PFSK-1 (cell line): ENCODE data around the gene TBX1.

Source experiments
- FOXP2 ChIP-seq: optimal IDR thresholded peaks from 2 replicates; pipeline ENCODE3; 2011; ENCODE audit warnings: borderline replicate concordance, control low read depth, inconsistent platforms; ENCODE audit not compliant: insufficient read depth; ENCODE audit errors: extremely low read length, extremely low read depth
- POLR2AphosphoS5 ChIP-seq: IDR thresholded peaks from 2 replicates; pipeline ENCODE4 v1.6.1; 2012; ENCODE audit warnings: low read depth, mild to moderate bottlenecking, control low read depth, low read length, moderate library complexity
- SIN3A ChIP-seq: IDR thresholded peaks from 2 replicates; pipeline ENCODE4 v1.6.1; 2012; ENCODE audit warnings: mild to moderate bottlenecking, low read length, moderate library complexity, borderline replicate concordance; ENCODE audit not compliant: insufficient read depth
- TAF1 ChIP-seq: IDR thresholded peaks from 2 replicates; pipeline ENCODE4 v1.6.1; 2012; ENCODE audit warnings: low read length, control low read depth, borderline replicate concordance; ENCODE audit not compliant: insufficient read depth
- TF ChIP-seq, protein P1 (sequence below), 2 experiments: IDR thresholded peaks; 2 replicates each; pipeline versions ENCODE4 v1.6.1 to v1.8.0; 2011 to 2012; ENCODE audit warnings: low read depth in 2 of 2, low read length in 2 of 2, control low read depth in 1 of 2, inconsistent platforms in 1 of 2, mild to moderate bottlenecking in 1 of 2, moderate library complexity in 1 of 2; ENCODE audit not compliant: insufficient read depth in 1 of 2

The TBX1 gene

DNA sequence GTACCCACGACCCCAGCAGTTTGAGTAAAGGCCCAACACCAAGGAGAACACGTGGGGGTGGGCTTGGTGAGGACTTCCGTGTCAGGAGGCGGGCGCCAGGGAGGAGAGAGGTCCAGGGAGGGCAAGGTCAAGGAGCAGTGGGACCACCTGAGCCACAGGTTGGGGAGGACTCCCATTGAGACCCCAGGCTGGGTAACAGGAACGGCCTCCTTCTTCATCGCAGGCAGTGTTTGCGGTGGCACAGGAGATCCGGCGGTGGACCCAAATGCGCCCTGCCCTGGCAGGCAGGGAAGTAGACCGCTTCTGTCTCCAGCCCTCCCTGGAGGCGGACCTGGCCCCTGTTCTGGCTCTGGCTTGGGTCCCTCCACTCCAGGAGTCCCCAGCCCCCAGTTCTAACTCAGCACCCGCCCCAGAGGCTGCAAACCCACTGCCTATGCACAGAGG is 5.9 kb upstream of the TBX1 start:
- no peak for TF ChIP-seq SIN3A
- TF ChIP-seq POLR2AphosphoS5, result no peak
- TF ChIP-seq, protein P1, sequence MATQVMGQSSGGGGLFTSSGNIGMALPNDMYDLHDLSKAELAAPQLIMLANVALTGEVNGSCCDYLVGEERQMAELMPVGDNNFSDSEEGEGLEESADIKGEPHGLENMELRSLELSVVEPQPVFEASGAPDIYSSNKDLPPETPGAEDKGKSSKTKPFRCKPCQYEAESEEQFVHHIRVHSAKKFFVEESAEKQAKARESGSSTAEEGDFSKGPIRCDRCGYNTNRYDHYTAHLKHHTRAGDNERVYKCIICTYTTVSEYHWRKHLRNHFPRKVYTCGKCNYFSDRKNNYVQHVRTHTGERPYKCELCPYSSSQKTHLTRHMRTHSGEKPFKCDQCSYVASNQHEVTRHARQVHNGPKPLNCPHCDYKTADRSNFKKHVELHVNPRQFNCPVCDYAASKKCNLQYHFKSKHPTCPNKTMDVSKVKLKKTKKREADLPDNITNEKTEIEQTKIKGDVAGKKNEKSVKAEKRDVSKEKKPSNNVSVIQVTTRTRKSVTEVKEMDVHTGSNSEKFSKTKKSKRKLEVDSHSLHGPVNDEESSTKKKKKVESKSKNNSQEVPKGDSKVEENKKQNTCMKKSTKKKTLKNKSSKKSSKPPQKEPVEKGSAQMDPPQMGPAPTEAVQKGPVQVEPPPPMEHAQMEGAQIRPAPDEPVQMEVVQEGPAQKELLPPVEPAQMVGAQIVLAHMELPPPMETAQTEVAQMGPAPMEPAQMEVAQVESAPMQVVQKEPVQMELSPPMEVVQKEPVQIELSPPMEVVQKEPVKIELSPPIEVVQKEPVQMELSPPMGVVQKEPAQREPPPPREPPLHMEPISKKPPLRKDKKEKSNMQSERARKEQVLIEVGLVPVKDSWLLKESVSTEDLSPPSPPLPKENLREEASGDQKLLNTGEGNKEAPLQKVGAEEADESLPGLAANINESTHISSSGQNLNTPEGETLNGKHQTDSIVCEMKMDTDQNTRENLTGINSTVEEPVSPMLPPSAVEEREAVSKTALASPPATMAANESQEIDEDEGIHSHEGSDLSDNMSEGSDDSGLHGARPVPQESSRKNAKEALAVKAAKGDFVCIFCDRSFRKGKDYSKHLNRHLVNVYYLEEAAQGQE (IDR thresholded peaks at IDR 0.05; ENCODE audit: insufficient read depth in 1 of 2, low read depth in 2 of 2, low read length in 2 of 2), result no peak
- TF ChIP-seq TAF1, result no peak
- TF ChIP-seq FOXP2, result no peak

DNA sequence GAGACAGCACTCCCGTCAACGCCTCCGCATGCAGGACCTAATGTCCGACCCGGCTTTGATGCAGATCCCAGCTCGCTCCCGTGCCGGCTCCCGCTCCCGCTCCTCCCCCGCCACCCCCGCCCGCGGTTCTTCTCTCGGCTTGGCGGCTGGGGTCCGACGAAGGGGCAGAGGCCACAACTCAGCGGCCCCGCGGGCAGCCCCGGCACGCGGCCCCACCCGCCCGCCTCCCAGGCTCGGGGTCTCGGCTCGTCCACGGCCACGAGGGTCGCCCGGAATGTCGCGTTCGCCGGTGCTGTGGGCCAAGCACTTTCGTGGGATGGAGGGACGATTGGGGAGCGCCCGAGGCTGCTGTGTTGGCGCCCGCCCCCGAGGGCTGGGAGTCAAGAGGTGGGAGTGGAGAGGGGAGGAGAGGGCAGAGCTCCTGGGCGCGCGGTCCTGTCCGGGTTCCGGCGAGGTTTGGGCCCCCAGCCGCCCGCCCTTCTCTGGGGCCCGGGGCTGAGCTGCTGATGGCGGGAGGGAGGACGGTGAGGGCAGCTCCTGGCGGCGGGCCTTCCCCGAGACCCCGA is 5.3 kb upstream of the TBX1 start:
- no peak for TF ChIP-seq POLR2AphosphoS5
- TF ChIP-seq TAF1, result no peak
- TF ChIP-seq SIN3A, result no peak
- no peak for TF ChIP-seq FOXP2
- TF ChIP-seq, protein P1 (IDR thresholded peaks at IDR 0.05; ENCODE audit: insufficient read depth in 1 of 2, low read depth in 2 of 2, low read length in 2 of 2), result no peak

DNA sequence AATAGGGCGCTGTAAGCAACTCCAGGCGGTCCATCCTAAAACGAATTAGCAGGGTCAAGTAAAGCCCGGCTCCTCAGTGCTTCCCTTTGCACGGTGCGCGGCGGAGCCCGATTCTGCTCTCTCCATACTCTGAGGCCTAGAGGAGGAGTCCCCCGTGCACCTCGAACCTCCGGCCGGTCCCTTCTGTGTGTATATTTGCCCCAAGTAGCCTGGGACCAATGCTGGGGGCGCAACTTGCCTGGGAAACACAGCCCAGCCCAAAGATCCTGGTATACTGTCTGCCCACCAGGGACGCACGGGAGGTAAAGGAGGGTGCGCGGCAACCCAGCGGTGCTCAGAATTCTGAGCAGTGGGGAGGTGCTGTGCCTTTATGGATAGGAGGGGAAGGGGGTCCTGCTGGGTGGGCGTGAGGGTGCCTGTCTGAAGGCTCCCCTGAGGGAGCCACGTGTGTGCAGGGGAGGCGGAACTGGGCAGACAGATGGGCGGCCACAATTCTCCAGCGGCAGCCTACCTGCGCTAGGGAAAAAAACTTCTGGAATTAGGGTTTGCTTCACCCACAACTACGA is 4.8 kb upstream of the TBX1 start:
- TF ChIP-seq SIN3A, result no peak
- TF ChIP-seq TAF1, result no peak
- no peak for TF ChIP-seq FOXP2
- TF ChIP-seq, protein P1 (IDR thresholded peaks at IDR 0.05; ENCODE audit: insufficient read depth in 1 of 2, low read depth in 2 of 2, low read length in 2 of 2), result no peak
- TF ChIP-seq POLR2AphosphoS5, result no peak

DNA sequence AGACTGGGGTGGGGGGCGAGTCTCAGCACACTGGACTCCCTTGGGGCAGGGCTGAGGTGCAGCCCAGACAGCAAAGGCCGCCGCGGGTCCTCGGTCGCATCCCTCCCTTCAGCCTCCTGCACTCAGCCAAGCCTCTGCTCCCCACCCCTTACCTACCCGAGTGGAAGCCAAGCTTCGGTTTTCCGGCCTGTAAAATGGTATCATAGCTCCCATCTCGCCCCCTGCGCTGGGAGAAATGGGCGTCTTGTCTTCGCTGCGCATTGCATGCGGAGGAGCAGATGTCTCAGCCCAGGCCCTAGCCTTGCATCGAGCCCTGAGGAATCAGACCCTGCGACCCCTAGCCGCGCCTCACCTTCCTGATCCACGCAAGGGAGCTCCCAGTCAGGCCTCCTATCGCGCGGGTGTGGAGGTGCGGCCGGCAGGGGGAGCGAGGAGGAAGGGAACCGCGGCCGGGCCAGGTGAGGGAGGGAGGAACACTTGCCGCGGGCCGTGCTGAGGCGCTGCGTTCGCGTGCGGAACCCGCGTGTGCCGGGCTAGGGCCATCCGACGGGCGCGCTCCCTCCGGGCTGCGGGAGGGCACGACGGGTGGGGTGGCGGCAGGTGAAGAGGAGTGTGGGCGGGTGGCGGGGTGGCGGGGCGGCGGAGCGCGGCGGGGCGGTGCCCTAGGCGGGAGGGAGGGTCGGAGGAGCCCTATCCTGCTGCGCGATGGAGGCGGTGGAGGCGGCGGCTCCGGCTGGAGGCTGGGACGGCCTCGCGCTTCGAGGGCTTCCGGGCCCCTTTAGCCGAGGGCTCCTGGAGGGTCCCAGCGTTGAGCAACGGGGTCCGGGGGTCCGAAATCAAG is 4.1 kb upstream of the TBX1 start:
- TF ChIP-seq POLR2AphosphoS5 (no peak), FOXP2 (no peak), TAF1 (no peak), SIN3A (no peak)
- TF ChIP-seq, protein P1 (IDR thresholded peaks at IDR 0.05; ENCODE audit: insufficient read depth in 1 of 2, low read depth in 2 of 2, low read length in 2 of 2), result no peak
